SK-N-SH (cell line): ENCODE data around the gene MYOT. TPM values are rescaled to one million over a fixed set of nuclear protein-coding genes. Genes with fewer than 3 reads are reported as not detected.

Source experiments
- CTCF ChIA-PET: fragments of 300-600, 350-600 bp; formaldehyde crosslinking; extraction: SDS; loops from one replicate; lab custom pipeline; 2021; lab: Yijun Ruan, JAX
- POLR2A ChIA-PET: fragments of 350-600 bp; sonication (Branson Sonifier 250); formaldehyde crosslinking; extraction: SDS; loops from one replicate; lab custom pipeline; 2020; ENCODE audit warnings: antibody characterized with exemption, inconsistent platforms; lab: Yijun Ruan, JAX
- DNase-seq: peaks from one replicate; pipeline ENCODE4 v3.0.0; 2012
- H2AFZ ChIP-seq: fragments of 200-600 bp; sonication (generic); 2 replicates; pipeline ENCODE4 v1.8.1; 2016; ENCODE audit warnings: antibody characterized with exemption, mild to moderate bottlenecking, low read depth
- H3F3A ChIP-seq: fragments of 200-600 bp; sonication (generic); replicated peaks from 2 replicates; pipeline ENCODE3; 2016; ENCODE audit warnings: antibody characterized with exemption, mild to moderate bottlenecking; ENCODE audit not compliant: insufficient read depth
- H3K27ac ChIP-seq, 2 experiments: fragments of 200-500 bp in 1 of 2; fragments of 200-600 bp in 1 of 2; sonication (Bioruptor generic) in 1 of 2; sonication (generic), shearing (Covaris generic) in 1 of 2; 2 replicates each; pipeline versions ENCODE4 v1.5.1 to v1.6.1; 2014 to 2016; ENCODE audit warnings: low read depth in 2 of 2, inconsistent platforms in 1 of 2, low read length in 1 of 2, mild to moderate bottlenecking in 1 of 2, mixed read lengths in 1 of 2
- H3K27me3 ChIP-seq: fragments of 200-600 bp; sonication (generic), shearing (Covaris generic); 2 replicates; pipeline ENCODE4 v1.6.1; 2016; ENCODE audit warnings: mixed run types; ENCODE audit not compliant: insufficient read depth
- H3K36me3 ChIP-seq, 2 experiments: fragments of 200-500 bp in 1 of 2; fragments of 200-600 bp in 1 of 2; sonication (Bioruptor generic) in 1 of 2; sonication (generic) in 1 of 2; replicated peaks in 1 of 2; 2 replicates each; pipeline versions ENCODE3 to v1.5.1; 2014 to 2016; ENCODE audit warnings: low read length in 1 of 2, mild to moderate bottlenecking in 1 of 2; ENCODE audit not compliant: insufficient read depth in 2 of 2, control insufficient read depth in 1 of 2
- H3K4me1 ChIP-seq, 2 experiments: fragments of 200-500 bp in 1 of 2; fragments of 200-600 bp in 1 of 2; sonication (Bioruptor generic) in 1 of 2; sonication (generic), shearing (Covaris generic) in 1 of 2; 2 replicates each; pipeline versions ENCODE4 v1.5.1 to v1.6.1; 2014 to 2016; ENCODE audit warnings: low read depth in 1 of 2, low read length in 1 of 2, mixed run types in 1 of 2; ENCODE audit not compliant: insufficient read depth in 2 of 2, control insufficient read depth in 1 of 2
- H3K4me2 ChIP-seq: fragments of 200-600 bp; sonication (generic), shearing (Covaris generic); 2 replicates; pipeline ENCODE4 v1.6.1; 2017; ENCODE audit warnings: mixed run types
- H3K4me3 ChIP-seq, 2 experiments: fragments of 200-500 bp in 1 of 2; fragments of 200-600 bp in 1 of 2; sonication (Bioruptor generic) in 1 of 2; sonication (generic), shearing (Covaris generic) in 1 of 2; 2 replicates each; pipeline versions ENCODE4 v1.5.1 to v1.8.1; 2014 to 2016; ENCODE audit warnings: low read depth in 2 of 2, inconsistent platforms in 1 of 2, low read length in 1 of 2, mild to moderate bottlenecking in 1 of 2, mixed read lengths in 1 of 2, moderate library complexity in 1 of 2
- H3K79me2 ChIP-seq: fragments of 200-600 bp; sonication (generic); 2 replicates; pipeline ENCODE4 v1.8.1; 2017; ENCODE audit warnings: mild to moderate bottlenecking; ENCODE audit not compliant: insufficient read depth
- H3K9ac ChIP-seq: fragments of 200-600 bp; sonication (generic); 2 replicates; pipeline ENCODE4 v1.6.1; 2017; ENCODE audit warnings: mixed run types
- H3K9me2 ChIP-seq: fragments of 200-600 bp; sonication (generic); 2 replicates; pipeline ENCODE4 v1.6.1; 2017; ENCODE audit warnings: mixed run types
- H3K9me3 ChIP-seq: fragments of 200-600 bp; sonication (generic); 2 replicates; pipeline ENCODE4 v1.6.1; 2017; ENCODE audit warnings: mixed run types, mild to moderate bottlenecking, moderate library complexity
- H4K20me1 ChIP-seq: fragments of 200-600 bp; sonication (generic); 2 replicates; pipeline ENCODE4 v1.6.1; 2017; ENCODE audit warnings: mild to moderate bottlenecking, mixed run types; ENCODE audit not compliant: insufficient read depth
- CHD2 ChIP-seq: fragments of 150-350 bp; IDR thresholded peaks from 2 replicates; pipeline ENCODE4 v1.6.1; 2018; ENCODE audit warnings: low read length; ENCODE audit not compliant: partially characterized antibody
- ELF1 ChIP-seq: IDR thresholded peaks from 2 replicates; pipeline ENCODE4 v1.4.0; 2012
- EP300 ChIP-seq, 2 experiments: IDR thresholded peaks; 2 replicates each; pipeline versions ENCODE4 v1.4.0 to v1.6.1; 2012; ENCODE audit warnings: borderline replicate concordance in 1 of 2, low read depth in 1 of 2, low read length in 1 of 2
- GATA2 ChIP-seq: sonication (generic); formaldehyde crosslinking; IDR thresholded peaks from 2 replicates; pipeline ENCODE4 v1.5.0; 2020; ENCODE audit warnings: mild to moderate bottlenecking, missing genetic modification reagents
- NFIC ChIP-seq: IDR thresholded peaks from 2 replicates; pipeline ENCODE4 v1.4.0; 2012; ENCODE audit warnings: borderline replicate concordance
- RFX5 ChIP-seq: IDR thresholded peaks from 2 replicates; pipeline ENCODE4 v1.6.1; 2012; ENCODE audit warnings: mild to moderate bottlenecking, improper control_type of control experiment, low read length
- SIN3A ChIP-seq: IDR thresholded peaks from 2 replicates; pipeline ENCODE4 v1.6.1; 2012; ENCODE audit warnings: low read depth, mild to moderate bottlenecking, low read length, moderate library complexity, borderline replicate concordance
- USF2 ChIP-seq: fragments of 150-350 bp; IDR thresholded peaks from 2 replicates; pipeline ENCODE4 v1.6.1; 2017; ENCODE audit warnings: antibody characterized with exemption, low read length, low read depth, borderline replicate concordance
- WGBS: methylation state at CpG from one replicate; pipeline ENCODE4 v1.1.6; 2017; ENCODE audit warnings: low lambda C conversion rate; 5-methylcytosine and 5-hydroxymethylcytosine counted together
- polyA plus RNA-seq, 3 experiments: library from polyadenylated mRNA; depleted of rRNA; stranded (reverse); fragments of >200 nt; gene quantifications; 2 replicates each; pipeline ENCODE4 v1.2.3, GENCODE V29; 2012

The MYOT gene
- polyA plus RNA-seq, 1 of the 3 experiments (the other 2 are of a cell fraction) = 0.02 TPM

- DNase-seq = no peak
- TF ChIP-seq CHD2 (no peak), NFIC (0 out of 2 replicates have a peak, but pooled peaks have one; percentile 11)
- TF ChIP-seq, all 33 proteins: peak for 1
- peaks cover 22 to 40% of the 10 kb centered on the region in 2 experiments for H3K36me3 ChIP-seq
- no peak overlapping the region for H3K9ac ChIP-seq
- H3F3A ChIP-seq = peaks cover 9% of the 10 kb centered on the region
- POLR2A ChIA-PET = no interaction called here
- H3K79me2 ChIP-seq = no peaks in the 10 kb centered on the region
- WGBS = 53% methylated on average over 3 of the region's 3 CpGs
- CTCF ChIA-PET = interaction anchor here (1.2 to 1.3 kb wide), 2 partner anchors 11 to 155 kb away, joined by 3 to 5 read pairs; no protein-coding TSS in a partner anchor
- no peaks in the 10 kb centered on the region for H3K27me3 ChIP-seq
- H3K4me1 ChIP-seq = peaks cover 7 to 9% of the 10 kb centered on the region in 2 experiments; a peak in 2 of 4 replicates
- H3K4me2 ChIP-seq = no peak overlapping the region
- H3K4me3 ChIP-seq = no peak overlapping the region
- no peaks in the 10 kb centered on the region for H3K9me3 ChIP-seq
- H4K20me1 ChIP-seq = no peaks in the 10 kb centered on the region
- no peaks in the 10 kb centered on the region for H3K9me2 ChIP-seq
- H2AFZ ChIP-seq = no peak overlapping the region
- H3K27ac ChIP-seq = peak overlapping the region in 1 of 2 experiments; percentile 59; a peak in 2 of 4 replicates
Measured at GRCh38 chr5:137933491-137933911, 65.8 kb downstream of the MYOT start.

- CTCF ChIA-PET = interaction anchor here (1.1 to 1.9 kb wide), 3 partner anchors 10 to 157 kb away, joined by 3 to 6 read pairs (median 4); no protein-coding TSS in a partner anchor
- H3K4me3 ChIP-seq = no peak overlapping the region
Measured at GRCh38 chr5:137935190-137935589, 67.5 kb downstream of the MYOT start.

GRCh38 chr5:137935694-137936093, 68.0 kb downstream of the MYOT start:
- POLR2A ChIA-PET = no interaction called here
- Histone ChIP-seq H3K4me2 (no peak overlapping the region), H3K9ac (no peak overlapping the region), H3K36me3 (peaks cover 39 to 54% of the 10 kb centered on the region in 2 experiments), H3K27ac (0 out of 4 replicates have a peak overlapping the region, but pooled peaks of 1 of the 2 experiments have one; percentile 16), H3K4me1 (peaks cover 7 to 9% of the 10 kb centered on the region in 2 experiments; a peak in 2 of 4 replicates), H3K9me3 (no peaks in the 10 kb centered on the region), H3K4me3 (no peak overlapping the region), H3K79me2 (no peaks in the 10 kb centered on the region), H2AFZ (no peak overlapping the region), H3F3A (peaks cover 9% of the 10 kb centered on the region), H4K20me1 (no peaks in the 10 kb centered on the region), H3K27me3 (no peaks in the 10 kb centered on the region), H3K9me2 (no peaks in the 10 kb centered on the region)
- DNase-seq = no peak
- 86% methylated on average over 3 of the region's 3 CpGs for WGBS
- TF ChIP-seq GATA2 (CRISPR knock-in tag) (no peak), USF2 (no peak), EP300 (IDR thresholded peaks at IDR 0.05; ENCODE audit: borderline replicate concordance in 1 of 2, low read depth in 1 of 2, low read length in 1 of 2) (no peak), SIN3A (no peak)
- CTCF ChIA-PET = interaction anchor here (1.1 to 1.9 kb wide), 3 partner anchors 11 to 157 kb away, joined by 3 to 6 read pairs (median 4); no protein-coding TSS in a partner anchor

More at GRCh38 chr5:137935190-137935589, 67.5 kb downstream of the MYOT start:
- Histone ChIP-seq H4K20me1 (no peaks in the 10 kb centered on the region), H3K27ac (peak overlapping the region in 1 of 2 experiments; percentile 16; a peak in 1 of 4 replicates), H3K9me3 (no peaks in the 10 kb centered on the region), H2AFZ (no peak overlapping the region), H3K79me2 (no peaks in the 10 kb centered on the region), H3K4me1 (peaks cover 7 to 9% of the 10 kb centered on the region in 2 experiments; a peak in 2 of 4 replicates), H3K9me2 (no peaks in the 10 kb centered on the region), H3K4me2 (no peak overlapping the region), H3K27me3 (no peaks in the 10 kb centered on the region), H3K9ac (no peak overlapping the region), H3F3A (peaks cover 9% of the 10 kb centered on the region), H3K36me3 (peaks cover 35 to 50% of the 10 kb centered on the region in 2 experiments)
- DNase-seq = no peak
- POLR2A ChIA-PET = no interaction called here
- WGBS = 92% methylated on average over 1 of the region's 1 CpG
- TF ChIP-seq RFX5 = no peak
- no peak for TF ChIP-seq ELF1
- TF ChIP-seq, all 33 proteins: peak for 0

Other genes starting within 250 kb of the MYOT start
- gene KLHL3, start 131.8 kb upstream of the MYOT start, polyA plus RNA-seq (2012; rRNA removed) = 3.8 and 4.9 TPM in 2 replicates
- gene HNRNPA0, start 113.5 kb upstream of the MYOT start, polyA plus RNA-seq (2012; rRNA removed) = 19.2 and 24.9 TPM in 2 replicates
- 0.11 and 0.26 TPM in 2 replicates for gene PKD2L2, start 21.6 kb downstream of the MYOT start, polyA plus RNA-seq (2012; rRNA removed)
- 13.0 and 18.2 TPM in 2 replicates for gene FAM13B, start 165.2 kb downstream of the MYOT start, polyA plus RNA-seq (2012; rRNA removed)
- not detected in 2 replicates for gene WNT8A, start 216.2 kb downstream of the MYOT start, polyA plus RNA-seq (2012; rRNA removed)